GM23338 (cell line): ENCODE measurements around the gene L3MBTL2.

ENCODE experiments used
- CTCF ChIP-seq, 2 experiments: fragments of 200-600 bp in 1 of 2; sonication (generic) in 1 of 2; conservative IDR thresholded peaks; 2 replicates each; pipeline versions ENCODE4 v1.5.1 to v1.6.1; 2016 to 2017; ENCODE audit warnings: antibody characterized with exemption in 2 of 2, low read depth in 2 of 2, mild to moderate bottlenecking in 2 of 2, moderate library complexity in 1 of 2
- EZH2 ChIP-seq: fragments of 200-600 bp; sonication (generic); IDR thresholded peaks from one replicate; pipeline ENCODE4 v1.8.0; 2017; ENCODE audit warnings: antibody characterized with exemption, mild to moderate bottlenecking, low read depth; ENCODE audit not compliant: unreplicated experiment
- ZNF114 ChIP-seq: fragments of 250-450 bp; sonication (Bioruptor Pico); IDR thresholded peaks from 2 replicates; pipeline ENCODE4 v1.5.0; 2020; ENCODE audit warnings: mild to moderate bottlenecking, moderate library complexity

- TF ChIP-seq CTCF (conservative IDR thresholded peaks at IDR 0.05; ENCODE audit: low read depth in 2 of 2) (no peak), ZNF114 (no peak), EZH2 (no peak)
Measured at GRCh38 chr22:41181349-41182241, 23.5 kb upstream of the L3MBTL2 start.
